GM12878 (cell line): ENCODE data around the gene CNOT6L.

ENCODE experiments used
- ASH2L ChIP-seq: fragments of 300-600, 200-600 bp; sonication (generic); IDR thresholded peaks from 2 replicates; pipeline ENCODE4 v1.6.1; 2017; ENCODE audit warnings: low read depth, mild to moderate bottlenecking, borderline replicate concordance
- CEBPB ChIP-seq, 2 experiments: fragments of 150-350 bp in 1 of 2; IDR thresholded peaks; 2 replicates each; pipeline ENCODE4 v1.6.1; 2012 to 2014; ENCODE audit warnings: low read depth in 2 of 2, low read length in 2 of 2, borderline replicate concordance in 1 of 2, inconsistent platforms in 1 of 2
- CHD2 ChIP-seq: IDR thresholded peaks from 2 replicates; pipeline ENCODE4 v1.6.1; 2011; ENCODE audit warnings: low read depth, low read length, improper control_type of control experiment, borderline replicate concordance
- EZH2 ChIP-seq: IDR thresholded peaks from 2 replicates; pipeline ENCODE4 v1.6.1; 2012; ENCODE audit warnings: low read depth, mild to moderate bottlenecking, control low read depth, inconsistent platforms, low read length, borderline replicate concordance; ENCODE audit not compliant: control insufficient read depth
- JUND ChIP-seq: IDR thresholded peaks from 2 replicates; pipeline ENCODE4 v1.6.1; 2012; ENCODE audit warnings: low read depth, mild to moderate bottlenecking, low read length, improper control_type of control experiment, moderate library complexity
- NR2C2 ChIP-seq: IDR thresholded peaks from 2 replicates; pipeline ENCODE4 v1.6.1; 2011; ENCODE audit warnings: borderline replicate concordance, low read depth; ENCODE audit not compliant: control insufficient read depth, insufficient read length
- POLR2AphosphoS5 ChIP-seq: IDR thresholded peaks from 2 replicates; pipeline ENCODE4 v1.6.1; 2011; ENCODE audit warnings: mild to moderate bottlenecking, low read length, inconsistent platforms
- TCF12 ChIP-seq: IDR thresholded peaks from 2 replicates; pipeline ENCODE4 v1.6.1; 2011; ENCODE audit warnings: low read depth, mild to moderate bottlenecking, low read length
- ZNF217 ChIP-seq: fragments of 450-650 bp; IDR thresholded peaks from 2 replicates; pipeline ENCODE4 v1.6.1; 2017; ENCODE audit warnings: antibody characterized with exemption, mild to moderate bottlenecking
- TF ChIP-seq, protein P1 (sequence below): IDR thresholded peaks from 2 replicates; pipeline ENCODE4 v1.6.1; 2011; ENCODE audit warnings: low read depth, low read length, improper control_type of control experiment, borderline replicate concordance
- TF ChIP-seq, protein P2 (sequence below), 3 experiments: IDR thresholded peaks in 2 of 3; conservative IDR thresholded peaks in 1 of 3; 2 replicates each; pipeline ENCODE4 v1.5.1; 2011; ENCODE audit warnings: low read depth in 3 of 3, low read length in 3 of 3, mild to moderate bottlenecking in 3 of 3, control low read depth in 2 of 3, moderate library complexity in 2 of 3, inconsistent platforms in 1 of 3, mixed read lengths in 1 of 3; ENCODE audit not compliant: control insufficient read depth in 2 of 3, insufficient read depth in 1 of 3; ENCODE audit errors: extremely low read depth in 1 of 3

DNA sequence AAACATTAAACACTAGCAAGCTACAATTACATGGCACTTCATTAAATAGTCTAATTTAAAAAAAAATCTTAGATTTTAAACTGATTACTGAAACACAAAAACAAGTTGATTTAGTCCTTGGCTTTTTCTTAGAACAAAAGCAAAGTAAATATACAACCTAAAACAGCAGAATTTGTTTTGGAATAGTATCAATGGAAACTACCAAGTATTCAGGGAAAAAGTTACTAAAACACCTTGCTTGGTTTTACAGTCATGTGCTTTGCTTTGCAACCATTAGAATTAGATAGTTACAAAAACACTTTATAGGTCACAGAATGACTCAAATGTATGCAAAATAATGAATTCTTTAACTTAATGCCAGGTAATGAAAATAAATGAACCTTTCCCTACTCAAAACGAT, 105.3 kb downstream of the CNOT6L start:
- no peak for TF ChIP-seq ZNF217
- TF ChIP-seq CHD2, result no peak
- no peak for TF ChIP-seq TCF12
- TF ChIP-seq, protein P1, sequence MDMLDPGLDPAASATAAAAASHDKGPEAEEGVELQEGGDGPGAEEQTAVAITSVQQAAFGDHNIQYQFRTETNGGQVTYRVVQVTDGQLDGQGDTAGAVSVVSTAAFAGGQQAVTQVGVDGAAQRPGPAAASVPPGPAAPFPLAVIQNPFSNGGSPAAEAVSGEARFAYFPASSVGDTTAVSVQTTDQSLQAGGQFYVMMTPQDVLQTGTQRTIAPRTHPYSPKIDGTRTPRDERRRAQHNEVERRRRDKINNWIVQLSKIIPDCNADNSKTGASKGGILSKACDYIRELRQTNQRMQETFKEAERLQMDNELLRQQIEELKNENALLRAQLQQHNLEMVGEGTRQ, result no peak
- TF ChIP-seq JUND, result no peak
- no peak for TF ChIP-seq ASH2L
- TF ChIP-seq NR2C2, result no peak
- no peak for TF ChIP-seq CEBPB (IDR thresholded peaks at IDR 0.05; ENCODE audit: borderline replicate concordance in 1 of 2, low read depth in 2 of 2, low read length in 2 of 2)
- TF ChIP-seq, protein P2, sequence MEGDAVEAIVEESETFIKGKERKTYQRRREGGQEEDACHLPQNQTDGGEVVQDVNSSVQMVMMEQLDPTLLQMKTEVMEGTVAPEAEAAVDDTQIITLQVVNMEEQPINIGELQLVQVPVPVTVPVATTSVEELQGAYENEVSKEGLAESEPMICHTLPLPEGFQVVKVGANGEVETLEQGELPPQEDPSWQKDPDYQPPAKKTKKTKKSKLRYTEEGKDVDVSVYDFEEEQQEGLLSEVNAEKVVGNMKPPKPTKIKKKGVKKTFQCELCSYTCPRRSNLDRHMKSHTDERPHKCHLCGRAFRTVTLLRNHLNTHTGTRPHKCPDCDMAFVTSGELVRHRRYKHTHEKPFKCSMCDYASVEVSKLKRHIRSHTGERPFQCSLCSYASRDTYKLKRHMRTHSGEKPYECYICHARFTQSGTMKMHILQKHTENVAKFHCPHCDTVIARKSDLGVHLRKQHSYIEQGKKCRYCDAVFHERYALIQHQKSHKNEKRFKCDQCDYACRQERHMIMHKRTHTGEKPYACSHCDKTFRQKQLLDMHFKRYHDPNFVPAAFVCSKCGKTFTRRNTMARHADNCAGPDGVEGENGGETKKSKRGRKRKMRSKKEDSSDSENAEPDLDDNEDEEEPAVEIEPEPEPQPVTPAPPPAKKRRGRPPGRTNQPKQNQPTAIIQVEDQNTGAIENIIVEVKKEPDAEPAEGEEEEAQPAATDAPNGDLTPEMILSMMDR (IDR thresholded peaks at IDR 0.05 in 2 of 3, conservative IDR thresholded peaks at IDR 0.05 in 1 of 3; ENCODE audit: control insufficient read depth in 2 of 3, extremely low read depth in 1 of 3, insufficient read depth in 1 of 3, low read depth in 3 of 3, low read length in 3 of 3), result no peak
- TF ChIP-seq EZH2, result no peak
- TF ChIP-seq POLR2AphosphoS5, result no peak
